ENCODE results near the gene GSG1L.

Gene GSG1L

GRCh38 chr16:28062261-28062846 lies 1.2 kb downstream of the GSG1L start:
- DNase-seq, result no peak

- DNase-seq, result no peak
These were observed 2.0 kb downstream of the GSG1L start for GRCh38 chr16:28061352-28062101.

GRCh38 chr16:28059841-28060575 lies 3.5 kb downstream of the GSG1L start:
- no peak for DNase-seq

GRCh38 chr16:28058839-28059589 lies 4.5 kb downstream of the GSG1L start:
- no peak for DNase-seq

GRCh38 chr16:28057949-28058348 lies 5.6 kb downstream of the GSG1L start:
- DNase-seq, result no peak

- no peak for DNase-seq
These were observed 10.1 kb downstream of the GSG1L start for GRCh38 chr16:28053461-28053860.

- DNase-seq, result no peak
These were observed 11.0 kb downstream of the GSG1L start for GRCh38 chr16:28052274-28053128.

GRCh38 chr16:28051486-28051885 lies 12.0 kb downstream of the GSG1L start:
- no peak for DNase-seq

- no peak for DNase-seq
These were observed 20.7 kb downstream of the GSG1L start for GRCh38 chr16:28042811-28043210.

GRCh38 chr16:28041615-28042014 lies 21.9 kb downstream of the GSG1L start:
- no peak for DNase-seq

GRCh38 chr16:28040039-28040438 lies 23.5 kb downstream of the GSG1L start:
- no peak for DNase-seq

GRCh38 chr16:28039493-28039892 lies 24.0 kb downstream of the GSG1L start:
- no peak for DNase-seq

GRCh38 chr16:28038409-28038808 lies 25.1 kb downstream of the GSG1L start:
- no peak for DNase-seq

GRCh38 chr16:28035866-28036393 lies 27.6 kb downstream of the GSG1L start:
- DNase-seq, result no peak

- DNase-seq, result no peak
These were observed 29.6 kb downstream of the GSG1L start for GRCh38 chr16:28033870-28034269.

- no peak for DNase-seq
These were observed 34.0 kb downstream of the GSG1L start for GRCh38 chr16:28029387-28030002.

- DNase-seq, result no peak
These were observed 36.5 kb downstream of the GSG1L start for GRCh38 chr16:28027055-28027454.

- no peak for DNase-seq
These were observed 37.9 kb downstream of the GSG1L start for GRCh38 chr16:28025631-28026030.

- DNase-seq, result no peak
These were observed 44.3 kb downstream of the GSG1L start for GRCh38 chr16:28019218-28019617.

- DNase-seq, result no peak
These were observed 48.7 kb downstream of the GSG1L start for GRCh38 chr16:28014851-28015250.

- no peak for DNase-seq
These were observed 49.6 kb downstream of the GSG1L start for GRCh38 chr16:28013878-28014277.

GRCh38 chr16:28013392-28013791 lies 50.1 kb downstream of the GSG1L start:
- DNase-seq, result no peak

Data from activated naive CD4-positive, alpha-beta T cell treated with Interleukin-2 at 50 U/mL for 16 hours (primary cell).